Omental fat pad (tissue), 4 donors: ENCODE data around the gene PACRG. TPM values are rescaled to one million over a fixed set of nuclear protein-coding genes. Genes with fewer than 3 reads are reported as not detected.

Experiments
- ATAC-seq: fragments of 150-250 bp; one replicate; pipeline ENCODE4 v1.9.1; 2016; ENCODE audit warnings: mild to moderate bottlenecking, moderate library complexity; ENCODE audit not compliant: low FRiP score
- DNase-seq: peaks from one replicate; pipeline ENCODE4 v3.0.0-alpha.2; 2019; ENCODE audit warnings: low spot score
- CTCF ChIP-seq, 3 donors: fragments of 450-650 bp; IDR thresholded peaks; one replicate each; pipeline ENCODE4 v1.5.1; 2016 to 2017; ENCODE audit warnings: antibody characterized with exemption in 3 of 3, mild to moderate bottlenecking in 3 of 3, moderate library complexity in 2 of 3
- total RNA-seq, 4 donors: library from RNA; depleted of rRNA; stranded (reverse); fragments of >200 nt; gene quantifications; one replicate each; pipeline ENCODE4 v1.1.0, GENCODE V29; 2016

PACRG gene
- total RNA-seq, 4 donors from 2014 or later, result 0.48 to 2.5 (median 1.3) TPM; not detected in 1

- ATAC-seq (no peak), DNase-seq (no peak)
- TF ChIP-seq CTCF (IDR thresholded peaks at IDR 0.05), result no peak
Observed at GRCh38 chr6:162770136-162770535, 42.4 kb downstream of the PACRG start.

DNA sequence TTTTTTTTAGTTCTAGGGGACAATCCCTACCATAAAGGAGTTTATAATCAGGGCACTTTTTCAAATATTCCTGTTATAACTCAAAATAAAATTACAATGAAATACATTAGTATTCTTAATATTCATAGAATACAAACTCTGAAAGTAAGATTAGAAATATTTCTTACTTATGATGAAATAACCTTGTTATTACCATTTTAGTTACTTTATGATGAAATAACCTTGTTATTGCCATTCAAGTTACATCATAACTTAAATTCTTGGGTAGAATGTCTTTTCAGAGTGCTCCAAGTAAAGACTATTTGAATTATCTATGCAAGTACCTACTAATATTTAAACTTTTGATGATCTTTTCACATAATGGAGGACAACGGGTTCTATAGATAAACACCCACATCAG, 43.2 kb downstream of the PACRG start:
- DNase-seq, result no peak
- no peak for TF ChIP-seq CTCF (IDR thresholded peaks at IDR 0.05)
- no peak for ATAC-seq

GRCh38 chr6:162772466-162772865, 44.7 kb downstream of the PACRG start:
- DNase-seq (no peak), ATAC-seq (no peak)
- no peak for TF ChIP-seq CTCF (IDR thresholded peaks at IDR 0.05)

DNA sequence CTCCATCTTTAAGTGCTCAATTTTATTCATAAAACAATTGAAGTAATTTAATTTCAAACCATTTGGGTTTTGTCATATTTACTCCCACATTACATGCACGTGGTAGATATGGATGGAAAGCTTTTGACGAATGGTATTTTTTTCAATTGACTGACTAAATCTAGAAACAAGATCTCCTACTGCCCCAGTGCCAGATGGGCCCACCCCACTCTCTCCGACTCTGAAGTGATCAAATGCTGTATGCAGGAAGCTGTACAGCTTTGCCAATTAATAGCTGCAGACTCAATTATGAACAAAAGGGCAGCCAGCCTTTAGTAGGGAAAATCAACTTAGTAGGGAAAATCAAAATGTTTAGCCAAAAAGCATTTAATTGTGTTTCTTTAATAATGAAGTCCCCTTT, 46.2 kb downstream of the PACRG start:
- DNase-seq (no peak), ATAC-seq (no peak)
- no peak for TF ChIP-seq CTCF (IDR thresholded peaks at IDR 0.05)

DNA sequence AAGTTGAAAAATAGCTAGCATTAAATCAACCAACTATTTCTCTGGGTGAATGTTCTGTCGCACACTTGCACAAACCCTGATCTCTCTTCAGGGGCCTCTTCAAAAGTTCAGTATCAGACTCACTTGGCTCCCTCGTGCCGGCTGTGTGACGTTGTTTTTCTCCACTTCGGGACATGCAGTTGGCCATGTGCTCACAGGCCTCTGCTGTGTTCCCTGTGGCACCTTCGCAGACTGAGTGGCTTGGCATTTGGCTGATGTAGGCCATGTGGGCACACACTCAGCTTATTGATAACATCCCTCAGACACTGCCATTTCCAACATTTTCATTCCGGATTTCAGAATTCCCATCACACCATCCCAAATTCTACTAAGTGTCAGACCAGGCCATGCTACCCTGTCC, 49.3 kb downstream of the PACRG start:
- DNase-seq (no peak), ATAC-seq (no peak)
- no peak for TF ChIP-seq CTCF (IDR thresholded peaks at IDR 0.05)

GRCh38 chr6:162778603-162779002, 50.8 kb downstream of the PACRG start:
- ATAC-seq, result no peak
- DNase-seq, result no peak
- no peak for TF ChIP-seq CTCF (IDR thresholded peaks at IDR 0.05)

- DNase-seq, result no peak
- TF ChIP-seq CTCF (IDR thresholded peaks at IDR 0.05), result no peak
- no peak for ATAC-seq
Observed at GRCh38 chr6:162785632-162786242, 58.0 kb downstream of the PACRG start.
